HG02678 (cell line): ENCODE results near the gene CEP131.

Experiments
- ATAC-seq: cut with Tn5 transposase; IDR thresholded peaks from one replicate; pipeline ENCODE4 v1.9.1; 2021; ENCODE audit warnings: mild to moderate bottlenecking, moderate library complexity; ENCODE audit not compliant: unreplicated experiment

CEP131 gene

GRCh38 chr17:81204578-81204977 lies 18.2 kb downstream of the CEP131 start:
- ATAC-seq: no peak

- ATAC-seq: no peak
Observed at GRCh38 chr17:81203136-81203535, 19.6 kb downstream of the CEP131 start.

GRCh38 chr17:81202318-81202717 lies 20.4 kb downstream of the CEP131 start:
- ATAC-seq: no peak

GRCh38 chr17:81200695-81201580 lies 21.8 kb downstream of the CEP131 start:
- ATAC-seq: no peak

GRCh38 chr17:81200201-81200600 lies 22.6 kb downstream of the CEP131 start:
- ATAC-seq: no peak

- ATAC-seq: no peak
Observed at GRCh38 chr17:81199482-81199830, 23.3 kb downstream of the CEP131 start.

GRCh38 chr17:81198826-81199481 lies 23.8 kb downstream of the CEP131 start:
- no peak for ATAC-seq

- no peak for ATAC-seq
Observed at GRCh38 chr17:81197831-81198490, 24.8 kb downstream of the CEP131 start.

GRCh38 chr17:81197409-81197795 lies 25.4 kb downstream of the CEP131 start:
- no peak for ATAC-seq

GRCh38 chr17:81196505-81197408 lies 26.0 kb downstream of the CEP131 start:
- ATAC-seq: no peak

GRCh38 chr17:81195941-81196495 lies 26.7 kb downstream of the CEP131 start:
- no peak for ATAC-seq

GRCh38 chr17:81194941-81195901 lies 27.5 kb downstream of the CEP131 start:
- ATAC-seq: no peak

GRCh38 chr17:81194225-81194760 lies 28.5 kb downstream of the CEP131 start:
- ATAC-seq: no peak

GRCh38 chr17:81193470-81194224 lies 29.1 kb downstream of the CEP131 start:
- ATAC-seq: no peak

GRCh38 chr17:81193051-81193410 lies 29.7 kb downstream of the CEP131 start:
- no peak for ATAC-seq

- ATAC-seq: no peak
Observed at GRCh38 chr17:81192386-81193050, 30.2 kb downstream of the CEP131 start.

- ATAC-seq: no peak
Observed at GRCh38 chr17:81191646-81192045, 31.1 kb downstream of the CEP131 start.

GRCh38 chr17:81191116-81191515 lies 31.6 kb downstream of the CEP131 start:
- no peak for ATAC-seq
